WTC11 (cell line): ENCODE results near the gene B3GALT5. TPM values are rescaled to one million over a fixed set of nuclear protein-coding genes. Genes with fewer than 3 reads are reported as not detected.

ENCODE experiments used
- ATAC-seq: fragments of 200-7000 bp; cut with Tn5 transposase; 2 replicates; pipeline ENCODE4 v1.10.0; 2021; ENCODE audit warnings: mild to moderate bottlenecking, moderate library complexity
- CTCF ChIA-PET: fragments of 300-600 bp; sonication (Branson Sonifier 250); formaldehyde crosslinking; loops from one replicate; lab custom pipeline; 2021; ENCODE audit warnings: antibody characterized with exemption; lab: Charles Lee
- POLR2A ChIA-PET: fragments of 350-600 bp; sonication (Branson Sonifier 250); formaldehyde crosslinking; loops from one replicate; lab custom pipeline; 2021; ENCODE audit warnings: antibody characterized with exemption; lab: Charles Lee
- DNase-seq: peaks from one replicate; pipeline ENCODE4 v3.0.0; 2021; ENCODE audit warnings: low spot score
- H3K27ac Mint-ChIP-seq: 2 replicates; pipeline ENCODE4 v1.8.0; 2021; ENCODE audit warnings: mixed read lengths
- H3K27me3 Mint-ChIP-seq: 2 replicates; pipeline ENCODE4 v1.8.0; 2021; ENCODE audit warnings: low read depth, mild to moderate bottlenecking, moderate library complexity, mixed read lengths
- H3K36me3 Mint-ChIP-seq: 2 replicates; pipeline ENCODE4 v1.8.0; 2021; ENCODE audit warnings: mixed read lengths
- H3K4me1 Mint-ChIP-seq: 2 replicates; pipeline ENCODE4 v1.8.0; 2022; ENCODE audit warnings: mixed read lengths
- H3K4me3 Mint-ChIP-seq: 2 replicates; pipeline ENCODE4 v1.8.0; 2021; ENCODE audit warnings: mild to moderate bottlenecking, moderate library complexity, mixed read lengths
- H3K9me3 Mint-ChIP-seq: 2 replicates; pipeline ENCODE4 v1.8.0; 2021; ENCODE audit warnings: mixed read lengths
- CBFB ChIP-seq: sonication (generic); formaldehyde crosslinking; IDR thresholded peaks from 2 replicates; pipeline ENCODE4 v1.8.1; 2022; ENCODE audit warnings: mild to moderate bottlenecking, low read depth, missing genetic modification reagents
- CREM ChIP-seq: sonication (generic); formaldehyde crosslinking; IDR thresholded peaks from 2 replicates; pipeline ENCODE4 v1.8.1; 2022; ENCODE audit warnings: mild to moderate bottlenecking, missing genetic modification reagents, moderate library complexity
- ETV6 ChIP-seq: sonication (generic); formaldehyde crosslinking; IDR thresholded peaks from 2 replicates; pipeline ENCODE4 v1.8.1; 2022; ENCODE audit warnings: mild to moderate bottlenecking, missing genetic modification reagents
- HMGA2 ChIP-seq: fragments of 250-450 bp; sonication (Bioruptor Pico); IDR thresholded peaks from 2 replicates; pipeline ENCODE4 v1.4.0; 2021; ENCODE audit warnings: mild to moderate bottlenecking, moderate library complexity
- KAT7 ChIP-seq: sonication (generic); formaldehyde crosslinking; IDR thresholded peaks from 2 replicates; pipeline ENCODE4 v1.8.1; 2023; ENCODE audit warnings: missing genetic modification reagents, mild to moderate bottlenecking, borderline replicate concordance
- MXD4 ChIP-seq: fragments of 250-450 bp; sonication (Bioruptor Pico); IDR thresholded peaks from 2 replicates; pipeline ENCODE4 v1.8.0; 2021; ENCODE audit warnings: mild to moderate bottlenecking, moderate library complexity, borderline replicate concordance
- ZBTB21 ChIP-seq: sonication (generic); formaldehyde crosslinking; IDR thresholded peaks from 2 replicates; pipeline ENCODE4 v1.8.1; 2023; ENCODE audit warnings: mild to moderate bottlenecking, missing genetic modification reagents, borderline replicate concordance
- ZNF219 ChIP-seq: sonication (generic); formaldehyde crosslinking; IDR thresholded peaks from 2 replicates; pipeline ENCODE4 v1.8.0; 2023; ENCODE audit warnings: missing genetic modification reagents, mild to moderate bottlenecking, borderline replicate concordance
- total RNA-seq: library from RNA; stranded (reverse); gene quantifications from 3 replicates; pipeline ENCODE4 v1.2.3, GENCODE V29; 2021
- TF ChIP-seq, protein P1 (sequence below): fragments of 250-450 bp; sonication (Bioruptor Pico); IDR thresholded peaks from 2 replicates; pipeline ENCODE4 v1.9.0; 2021; ENCODE audit warnings: mild to moderate bottlenecking, borderline replicate concordance
- TF ChIP-seq, protein P2 (sequence below): sonication (generic); formaldehyde crosslinking; IDR thresholded peaks from 2 replicates; pipeline ENCODE4 v1.8.0; 2023; ENCODE audit warnings: mild to moderate bottlenecking, missing genetic modification reagents
- TF ChIP-seq, protein P3 (sequence below): fragments of 250-450 bp; sonication (Bioruptor Pico); IDR thresholded peaks from 2 replicates; pipeline ENCODE4 v1.9.0; 2021; ENCODE audit warnings: mild to moderate bottlenecking
- TF ChIP-seq, protein P4 (sequence below): sonication (generic); formaldehyde crosslinking; IDR thresholded peaks from 2 replicates; pipeline ENCODE4 v1.8.1; 2023; ENCODE audit warnings: mild to moderate bottlenecking, missing genetic modification reagents
- TF ChIP-seq, protein P5 (sequence below): sonication (generic); formaldehyde crosslinking; IDR thresholded peaks from 2 replicates; pipeline ENCODE4 v1.8.1; 2022; ENCODE audit warnings: mild to moderate bottlenecking, missing genetic modification reagents, moderate library complexity, borderline replicate concordance
- TF ChIP-seq, protein P6 (sequence below): sonication (generic); formaldehyde crosslinking; IDR thresholded peaks from 2 replicates; pipeline ENCODE4 v1.8.0; 2022; ENCODE audit warnings: mild to moderate bottlenecking, missing genetic modification reagents
- TF ChIP-seq, protein P7 (sequence below): fragments of 250-450 bp; sonication (Bioruptor Pico); IDR thresholded peaks from 2 replicates; pipeline ENCODE4 v1.8.0; 2021; ENCODE audit warnings: mild to moderate bottlenecking
- TF ChIP-seq, protein P8 (sequence below): sonication (generic); formaldehyde crosslinking; IDR thresholded peaks from 2 replicates; pipeline ENCODE4 v1.8.1; 2022; ENCODE audit warnings: missing genetic modification reagents, borderline replicate concordance

B3GALT5 gene
- total RNA-seq, 1 experiment from 2014 or later = 25.8 TPM

DNA sequence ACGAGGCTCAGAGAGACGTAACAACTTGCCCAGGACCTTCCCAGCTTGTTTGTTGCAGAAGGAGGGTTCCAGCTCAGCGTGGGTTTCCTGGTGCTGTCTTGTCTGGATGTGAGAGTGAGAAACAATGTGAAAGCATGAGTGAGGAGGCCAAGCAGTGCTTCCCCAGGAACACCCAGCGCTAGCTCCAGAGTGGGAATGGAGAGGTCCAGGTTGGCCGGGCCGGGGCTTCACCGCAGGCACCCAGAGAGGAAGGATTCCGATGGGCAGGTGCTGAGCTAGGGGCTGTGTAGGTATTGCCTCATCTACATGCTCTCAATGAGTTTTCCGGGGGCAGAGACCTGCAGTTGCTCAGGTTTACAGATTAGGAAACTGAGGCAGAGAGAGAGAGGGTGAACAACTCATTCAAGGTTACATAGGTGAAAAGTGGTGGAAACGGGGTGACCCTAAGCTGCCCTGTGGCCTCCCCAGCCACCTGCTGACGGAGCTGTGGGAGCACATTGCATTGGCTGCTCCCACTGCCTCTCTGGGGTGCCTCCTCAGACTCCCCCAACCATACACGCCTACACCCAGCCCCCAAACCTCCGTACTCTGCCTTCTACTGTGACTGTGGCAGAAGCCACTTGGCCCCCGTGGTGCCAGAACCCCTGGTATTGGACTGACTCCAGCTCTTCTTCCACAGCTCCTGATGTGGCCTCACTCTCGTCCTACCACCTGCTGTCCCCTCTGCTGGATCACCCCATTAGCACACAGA is 51.2 kb downstream of the B3GALT5 start (continued):
- TF ChIP-seq, protein P1, sequence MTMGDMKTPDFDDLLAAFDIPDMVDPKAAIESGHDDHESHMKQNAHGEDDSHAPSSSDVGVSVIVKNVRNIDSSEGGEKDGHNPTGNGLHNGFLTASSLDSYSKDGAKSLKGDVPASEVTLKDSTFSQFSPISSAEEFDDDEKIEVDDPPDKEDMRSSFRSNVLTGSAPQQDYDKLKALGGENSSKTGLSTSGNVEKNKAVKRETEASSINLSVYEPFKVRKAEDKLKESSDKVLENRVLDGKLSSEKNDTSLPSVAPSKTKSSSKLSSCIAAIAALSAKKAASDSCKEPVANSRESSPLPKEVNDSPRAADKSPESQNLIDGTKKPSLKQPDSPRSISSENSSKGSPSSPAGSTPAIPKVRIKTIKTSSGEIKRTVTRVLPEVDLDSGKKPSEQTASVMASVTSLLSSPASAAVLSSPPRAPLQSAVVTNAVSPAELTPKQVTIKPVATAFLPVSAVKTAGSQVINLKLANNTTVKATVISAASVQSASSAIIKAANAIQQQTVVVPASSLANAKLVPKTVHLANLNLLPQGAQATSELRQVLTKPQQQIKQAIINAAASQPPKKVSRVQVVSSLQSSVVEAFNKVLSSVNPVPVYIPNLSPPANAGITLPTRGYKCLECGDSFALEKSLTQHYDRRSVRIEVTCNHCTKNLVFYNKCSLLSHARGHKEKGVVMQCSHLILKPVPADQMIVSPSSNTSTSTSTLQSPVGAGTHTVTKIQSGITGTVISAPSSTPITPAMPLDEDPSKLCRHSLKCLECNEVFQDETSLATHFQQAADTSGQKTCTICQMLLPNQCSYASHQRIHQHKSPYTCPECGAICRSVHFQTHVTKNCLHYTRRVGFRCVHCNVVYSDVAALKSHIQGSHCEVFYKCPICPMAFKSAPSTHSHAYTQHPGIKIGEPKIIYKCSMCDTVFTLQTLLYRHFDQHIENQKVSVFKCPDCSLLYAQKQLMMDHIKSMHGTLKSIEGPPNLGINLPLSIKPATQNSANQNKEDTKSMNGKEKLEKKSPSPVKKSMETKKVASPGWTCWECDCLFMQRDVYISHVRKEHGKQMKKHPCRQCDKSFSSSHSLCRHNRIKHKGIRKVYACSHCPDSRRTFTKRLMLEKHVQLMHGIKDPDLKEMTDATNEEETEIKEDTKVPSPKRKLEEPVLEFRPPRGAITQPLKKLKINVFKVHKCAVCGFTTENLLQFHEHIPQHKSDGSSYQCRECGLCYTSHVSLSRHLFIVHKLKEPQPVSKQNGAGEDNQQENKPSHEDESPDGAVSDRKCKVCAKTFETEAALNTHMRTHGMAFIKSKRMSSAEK (CRISPR knock-in tag) = no peak
- TF ChIP-seq, protein P2, sequence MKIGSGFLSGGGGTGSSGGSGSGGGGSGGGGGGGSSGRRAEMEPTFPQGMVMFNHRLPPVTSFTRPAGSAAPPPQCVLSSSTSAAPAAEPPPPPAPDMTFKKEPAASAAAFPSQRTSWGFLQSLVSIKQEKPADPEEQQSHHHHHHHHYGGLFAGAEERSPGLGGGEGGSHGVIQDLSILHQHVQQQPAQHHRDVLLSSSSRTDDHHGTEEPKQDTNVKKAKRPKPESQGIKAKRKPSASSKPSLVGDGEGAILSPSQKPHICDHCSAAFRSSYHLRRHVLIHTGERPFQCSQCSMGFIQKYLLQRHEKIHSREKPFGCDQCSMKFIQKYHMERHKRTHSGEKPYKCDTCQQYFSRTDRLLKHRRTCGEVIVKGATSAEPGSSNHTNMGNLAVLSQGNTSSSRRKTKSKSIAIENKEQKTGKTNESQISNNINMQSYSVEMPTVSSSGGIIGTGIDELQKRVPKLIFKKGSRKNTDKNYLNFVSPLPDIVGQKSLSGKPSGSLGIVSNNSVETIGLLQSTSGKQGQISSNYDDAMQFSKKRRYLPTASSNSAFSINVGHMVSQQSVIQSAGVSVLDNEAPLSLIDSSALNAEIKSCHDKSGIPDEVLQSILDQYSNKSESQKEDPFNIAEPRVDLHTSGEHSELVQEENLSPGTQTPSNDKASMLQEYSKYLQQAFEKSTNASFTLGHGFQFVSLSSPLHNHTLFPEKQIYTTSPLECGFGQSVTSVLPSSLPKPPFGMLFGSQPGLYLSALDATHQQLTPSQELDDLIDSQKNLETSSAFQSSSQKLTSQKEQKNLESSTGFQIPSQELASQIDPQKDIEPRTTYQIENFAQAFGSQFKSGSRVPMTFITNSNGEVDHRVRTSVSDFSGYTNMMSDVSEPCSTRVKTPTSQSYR (CRISPR knock-in tag) = no peak
- TF ChIP-seq, protein P3, sequence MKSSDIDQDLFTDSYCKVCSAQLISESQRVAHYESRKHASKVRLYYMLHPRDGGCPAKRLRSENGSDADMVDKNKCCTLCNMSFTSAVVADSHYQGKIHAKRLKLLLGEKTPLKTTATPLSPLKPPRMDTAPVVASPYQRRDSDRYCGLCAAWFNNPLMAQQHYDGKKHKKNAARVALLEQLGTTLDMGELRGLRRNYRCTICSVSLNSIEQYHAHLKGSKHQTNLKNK (CRISPR knock-in tag) = no peak
- TF ChIP-seq ZBTB21 = no peak
- no peak for TF ChIP-seq KAT7 (CRISPR knock-in tag)
- TF ChIP-seq CREM (CRISPR knock-in tag) = no peak
- no peak for TF ChIP-seq HMGA2 (CRISPR knock-in tag)

DNA sequence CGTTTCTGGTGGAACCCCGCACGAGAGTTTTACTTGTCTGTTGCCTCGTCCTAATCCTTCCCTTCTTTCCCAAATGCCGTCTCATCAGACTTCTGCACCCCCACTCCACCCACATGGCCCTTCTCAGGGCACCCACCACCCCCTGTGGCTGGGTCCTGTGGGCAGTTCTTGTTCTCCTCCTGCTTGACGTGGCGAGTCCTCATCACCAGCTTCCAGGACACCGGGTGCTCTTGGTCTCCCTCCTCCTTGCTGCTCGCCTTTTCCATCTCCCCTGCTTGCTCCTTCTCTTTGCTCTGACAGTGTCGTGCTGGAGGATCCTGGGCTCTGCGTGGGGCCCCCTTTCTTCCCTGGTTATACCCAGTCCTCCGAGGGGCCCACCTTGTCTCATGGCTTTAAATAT is 51.8 kb downstream of the B3GALT5 start:
- no peaks in the 10 kb centered on the region for H3K27me3 Mint-ChIP-seq
- ChIA-PET POLR2A (no interaction called here), CTCF (no interaction called here)
- peaks cover 27% of the 10 kb centered on the region for H3K4me1 Mint-ChIP-seq
- no peaks in the 10 kb centered on the region for H3K9me3 Mint-ChIP-seq
- H3K27ac Mint-ChIP-seq = peak overlapping the region; percentile 43
- no peak overlapping the region for H3K4me3 Mint-ChIP-seq
- peaks cover 76% of the 10 kb centered on the region for H3K36me3 Mint-ChIP-seq
- no peak for DNase-seq
- TF ChIP-seq CBFB (CRISPR knock-in tag) = no peak
- TF ChIP-seq, all 79 proteins: peak for 0
- ATAC-seq = no peak

DNA sequence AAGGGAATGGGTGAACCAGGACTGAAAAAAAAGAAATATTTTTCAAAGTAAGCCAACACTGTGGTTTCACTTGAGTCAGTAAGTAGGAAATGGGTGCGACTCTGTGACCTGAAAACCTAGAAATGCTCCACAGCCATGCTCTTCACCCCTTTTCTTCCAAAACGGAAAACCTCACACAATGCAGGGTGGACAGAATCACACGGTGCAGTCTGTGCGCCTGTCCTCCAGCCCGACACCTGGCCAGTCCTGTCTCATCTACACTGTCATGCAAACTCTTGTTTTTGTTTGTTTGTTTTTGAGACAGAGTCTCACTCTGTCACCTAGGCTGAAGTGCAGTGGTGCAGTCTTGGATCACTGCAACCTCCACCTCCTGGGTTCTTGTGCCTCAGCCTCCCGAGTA is 53.3 kb downstream of the B3GALT5 start:
- ATAC-seq = no peak
- POLR2A ChIA-PET = no interaction called here
- H3K36me3 Mint-ChIP-seq = peaks cover 72% of the 10 kb centered on the region
- CTCF ChIA-PET = no interaction called here
- H3K9me3 Mint-ChIP-seq = no peaks in the 10 kb centered on the region
- H3K27me3 Mint-ChIP-seq = no peaks in the 10 kb centered on the region
- DNase-seq = no peak
- peaks cover 35% of the 10 kb centered on the region for H3K4me1 Mint-ChIP-seq
- no peak overlapping the region for H3K4me3 Mint-ChIP-seq
- H3K27ac Mint-ChIP-seq = no peak overlapping the region
- TF ChIP-seq, protein P4, sequence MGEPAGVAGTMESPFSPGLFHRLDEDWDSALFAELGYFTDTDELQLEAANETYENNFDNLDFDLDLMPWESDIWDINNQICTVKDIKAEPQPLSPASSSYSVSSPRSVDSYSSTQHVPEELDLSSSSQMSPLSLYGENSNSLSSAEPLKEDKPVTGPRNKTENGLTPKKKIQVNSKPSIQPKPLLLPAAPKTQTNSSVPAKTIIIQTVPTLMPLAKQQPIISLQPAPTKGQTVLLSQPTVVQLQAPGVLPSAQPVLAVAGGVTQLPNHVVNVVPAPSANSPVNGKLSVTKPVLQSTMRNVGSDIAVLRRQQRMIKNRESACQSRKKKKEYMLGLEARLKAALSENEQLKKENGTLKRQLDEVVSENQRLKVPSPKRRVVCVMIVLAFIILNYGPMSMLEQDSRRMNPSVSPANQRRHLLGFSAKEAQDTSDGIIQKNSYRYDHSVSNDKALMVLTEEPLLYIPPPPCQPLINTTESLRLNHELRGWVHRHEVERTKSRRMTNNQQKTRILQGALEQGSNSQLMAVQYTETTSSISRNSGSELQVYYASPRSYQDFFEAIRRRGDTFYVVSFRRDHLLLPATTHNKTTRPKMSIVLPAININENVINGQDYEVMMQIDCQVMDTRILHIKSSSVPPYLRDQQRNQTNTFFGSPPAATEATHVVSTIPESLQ (CRISPR knock-in tag) = no peak
- TF ChIP-seq, protein P5, sequence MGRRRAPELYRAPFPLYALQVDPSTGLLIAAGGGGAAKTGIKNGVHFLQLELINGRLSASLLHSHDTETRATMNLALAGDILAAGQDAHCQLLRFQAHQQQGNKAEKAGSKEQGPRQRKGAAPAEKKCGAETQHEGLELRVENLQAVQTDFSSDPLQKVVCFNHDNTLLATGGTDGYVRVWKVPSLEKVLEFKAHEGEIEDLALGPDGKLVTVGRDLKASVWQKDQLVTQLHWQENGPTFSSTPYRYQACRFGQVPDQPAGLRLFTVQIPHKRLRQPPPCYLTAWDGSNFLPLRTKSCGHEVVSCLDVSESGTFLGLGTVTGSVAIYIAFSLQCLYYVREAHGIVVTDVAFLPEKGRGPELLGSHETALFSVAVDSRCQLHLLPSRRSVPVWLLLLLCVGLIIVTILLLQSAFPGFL = no peak
- TF ChIP-seq, protein P6, sequence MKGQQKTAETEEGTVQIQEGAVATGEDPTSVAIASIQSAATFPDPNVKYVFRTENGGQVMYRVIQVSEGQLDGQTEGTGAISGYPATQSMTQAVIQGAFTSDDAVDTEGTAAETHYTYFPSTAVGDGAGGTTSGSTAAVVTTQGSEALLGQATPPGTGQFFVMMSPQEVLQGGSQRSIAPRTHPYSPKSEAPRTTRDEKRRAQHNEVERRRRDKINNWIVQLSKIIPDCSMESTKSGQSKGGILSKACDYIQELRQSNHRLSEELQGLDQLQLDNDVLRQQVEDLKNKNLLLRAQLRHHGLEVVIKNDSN (CRISPR knock-in tag) = no peak
- TF ChIP-seq ZNF219 (CRISPR knock-in tag) (no peak), MXD4 (CRISPR knock-in tag) (no peak), ETV6 (CRISPR knock-in tag) (no peak)
- TF ChIP-seq, protein P7, sequence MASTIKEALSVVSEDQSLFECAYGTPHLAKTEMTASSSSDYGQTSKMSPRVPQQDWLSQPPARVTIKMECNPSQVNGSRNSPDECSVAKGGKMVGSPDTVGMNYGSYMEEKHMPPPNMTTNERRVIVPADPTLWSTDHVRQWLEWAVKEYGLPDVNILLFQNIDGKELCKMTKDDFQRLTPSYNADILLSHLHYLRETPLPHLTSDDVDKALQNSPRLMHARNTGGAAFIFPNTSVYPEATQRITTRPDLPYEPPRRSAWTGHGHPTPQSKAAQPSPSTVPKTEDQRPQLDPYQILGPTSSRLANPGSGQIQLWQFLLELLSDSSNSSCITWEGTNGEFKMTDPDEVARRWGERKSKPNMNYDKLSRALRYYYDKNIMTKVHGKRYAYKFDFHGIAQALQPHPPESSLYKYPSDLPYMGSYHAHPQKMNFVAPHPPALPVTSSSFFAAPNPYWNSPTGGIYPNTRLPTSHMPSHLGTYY (CRISPR knock-in tag) = no peak
- TF ChIP-seq, protein P3 (CRISPR knock-in tag) = no peak
- TF ChIP-seq, protein P8, sequence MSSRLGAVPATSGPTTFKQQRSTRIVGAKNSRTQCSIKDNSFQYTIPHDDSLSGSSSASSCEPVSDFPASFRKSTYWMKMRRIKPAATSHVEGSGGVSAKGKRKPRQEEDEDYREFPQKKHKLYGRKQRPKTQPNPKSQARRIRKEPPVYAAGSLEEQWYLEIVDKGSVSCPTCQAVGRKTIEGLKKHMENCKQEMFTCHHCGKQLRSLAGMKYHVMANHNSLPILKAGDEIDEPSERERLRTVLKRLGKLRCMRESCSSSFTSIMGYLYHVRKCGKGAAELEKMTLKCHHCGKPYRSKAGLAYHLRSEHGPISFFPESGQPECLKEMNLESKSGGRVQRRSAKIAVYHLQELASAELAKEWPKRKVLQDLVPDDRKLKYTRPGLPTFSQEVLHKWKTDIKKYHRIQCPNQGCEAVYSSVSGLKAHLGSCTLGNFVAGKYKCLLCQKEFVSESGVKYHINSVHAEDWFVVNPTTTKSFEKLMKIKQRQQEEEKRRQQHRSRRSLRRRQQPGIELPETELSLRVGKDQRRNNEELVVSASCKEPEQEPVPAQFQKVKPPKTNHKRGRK (CRISPR knock-in tag) = no peak
